Prostate gland (tissue), 2 donors: ENCODE data around the gene PTPRT.

Experiments used
- CTCF ChIP-seq, 4 experiments: fragments of 200-600 bp in 2 of 4; fragments of 450-650 bp in 2 of 4; sonication (generic) in 2 of 4; IDR thresholded peaks; 1 replicate in 3 of 4; 2 replicates in 1 of 4; pipeline ENCODE4 v1.5.1; 2016 to 2019; ENCODE audit warnings: antibody characterized with exemption in 4 of 4, mild to moderate bottlenecking in 2 of 4, moderate library complexity in 2 of 4
- POLR2AphosphoS5 ChIP-seq: sonication (generic); formaldehyde crosslinking; IDR thresholded peaks from one replicate; pipeline ENCODE4 v1.6.1; 2017; ENCODE audit warnings: antibody characterized with exemption

DNA sequence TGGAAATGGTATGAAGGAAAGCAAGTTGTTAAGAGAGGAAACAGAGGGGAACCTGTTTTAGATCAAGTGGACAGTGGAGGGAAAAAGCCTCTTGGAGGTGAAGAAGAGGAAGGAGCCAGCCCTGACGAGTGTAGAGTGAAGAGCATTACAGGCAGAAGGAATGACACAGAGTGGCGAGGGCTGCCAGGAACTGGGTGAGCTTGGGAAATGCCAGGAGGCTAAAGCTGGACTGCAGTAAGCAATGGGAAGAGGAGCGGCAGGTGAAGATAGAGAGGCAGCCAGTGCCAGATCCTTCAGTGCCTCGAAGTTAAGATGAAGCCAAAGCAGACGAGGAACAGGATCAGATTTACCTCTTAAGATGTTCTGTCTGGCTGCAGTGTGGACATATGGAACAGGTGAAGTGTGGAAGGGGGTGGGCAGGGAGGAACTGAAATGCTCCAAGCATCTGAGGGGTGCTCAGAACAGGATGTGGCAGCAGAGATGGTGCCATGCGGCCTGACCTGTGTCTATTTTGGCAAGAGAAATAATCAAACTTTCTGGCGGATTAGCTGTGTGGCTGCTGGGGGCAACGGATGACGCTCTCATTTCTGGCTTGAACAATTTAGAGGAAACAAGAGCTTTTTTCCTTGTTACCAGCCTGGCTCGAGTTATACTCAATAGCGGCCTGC is 748.4 kb downstream of the PTPRT start:
- TF ChIP-seq CTCF (IDR thresholded peaks at IDR 0.05) (no peak), POLR2AphosphoS5 (no peak)
